HepG2 (cell line): ENCODE measurements around the gene ZNF217. TPM values are rescaled to one million over a fixed set of nuclear protein-coding genes. Genes with fewer than 3 reads are reported as not detected.
A peak's percentile ranks its signal among the peaks of the same experiment; 100 is the strongest.

Experiments
- CHD4 ChIP-seq: fragments of 200-600 bp; sonication (generic); IDR thresholded peaks from 2 replicates; pipeline ENCODE4 v1.7.0; 2017; ENCODE audit warnings: mild to moderate bottlenecking, low read length, borderline replicate concordance
- GATAD1 ChIP-seq: IDR thresholded peaks from 2 replicates; pipeline ENCODE4 v1.6.1; 2016; ENCODE audit warnings: missing genetic modification reagents, missing compliant biosample characterization
- GPBP1L1 ChIP-seq: sonication (generic); formaldehyde crosslinking; IDR thresholded peaks from 2 replicates; pipeline ENCODE4 v1.5.0; 2020; ENCODE audit warnings: mild to moderate bottlenecking, missing genetic modification reagents
- GTF3A ChIP-seq: sonication (generic); formaldehyde crosslinking; conservative IDR thresholded peaks from 2 replicates; pipeline ENCODE4 v1.4.0; 2020; ENCODE audit warnings: mild to moderate bottlenecking, missing genetic modification reagents
- MBD4 ChIP-seq: IDR thresholded peaks from 2 replicates; pipeline ENCODE4 v1.6.1; 2012; ENCODE audit warnings: low read length, inconsistent platforms, borderline replicate concordance
- MYPOP ChIP-seq: sonication (generic); formaldehyde crosslinking; IDR thresholded peaks from 2 replicates; pipeline ENCODE4 v1.8.1; 2023; ENCODE audit warnings: mild to moderate bottlenecking, moderate library complexity, missing genetic modification reagents
- SYNCRIP ChIP-seq: fragments of 200-400 bp; formaldehyde crosslinking; IDR thresholded peaks from 2 replicates; pipeline ENCODE4 v1.6.1; 2018; ENCODE audit warnings: mild to moderate bottlenecking, low read depth, low read length; ENCODE audit not compliant: insufficient read depth
- TCF7 ChIP-seq: sonication (generic); IDR thresholded peaks from 2 replicates; pipeline ENCODE4 v1.6.1; 2016; ENCODE audit warnings: antibody characterized with exemption, low read depth
- XRCC5 ChIP-seq: fragments of 200-400 bp; formaldehyde crosslinking; optimal IDR thresholded peaks from 2 replicates; pipeline ENCODE3; 2017; ENCODE audit warnings: mild to moderate bottlenecking, low read length
- ZBTB49 ChIP-seq: sonication (generic); formaldehyde crosslinking; IDR thresholded peaks from 2 replicates; pipeline ENCODE4 v1.4.0; 2020; ENCODE audit warnings: missing genetic modification reagents, borderline replicate concordance
- ZFP36L1 ChIP-seq: sonication (generic); formaldehyde crosslinking; IDR thresholded peaks from 2 replicates; pipeline ENCODE4 v1.8.0; 2022; ENCODE audit warnings: mild to moderate bottlenecking, missing genetic modification reagents, moderate library complexity
- ZNF451 ChIP-seq: sonication (generic); formaldehyde crosslinking; IDR thresholded peaks from 2 replicates; pipeline ENCODE4 v1.5.0; 2020; ENCODE audit warnings: mild to moderate bottlenecking, missing genetic modification reagents
- ZNF543 ChIP-seq: sonication (generic); formaldehyde crosslinking; IDR thresholded peaks from 2 replicates; pipeline ENCODE4 v1.4.0; 2020; ENCODE audit warnings: mild to moderate bottlenecking, missing genetic modification reagents
- ZNF660 ChIP-seq: sonication (generic); formaldehyde crosslinking; IDR thresholded peaks from 2 replicates; pipeline ENCODE4 v1.5.1; 2020; ENCODE audit warnings: mild to moderate bottlenecking, low read depth, missing genetic modification reagents, borderline replicate concordance
- polyA plus RNA-seq, 8 experiments: library from polyadenylated mRNA; depleted of rRNA in 3 of 8; stranded (reverse) in 7 of 8; unstranded in 1 of 8; fragments of >200 nt; fragmentation: Illumina TruSeq in 4 of 8; extraction: Trizol in 4 of 8; gene quantifications; 2 replicates each; pipeline versions ENCODE4 v1.2.1 to v1.2.3, GENCODE V29; 2011 to 2016; ENCODE audit warnings: low read depth in 4 of 8, missing spikeins in 1 of 8, mixed read lengths in 1 of 8; ENCODE audit not compliant: insufficient read depth in 1 of 8
- total RNA-seq, 5 experiments: library from RNA; depleted of rRNA; stranded (reverse); fragments of >200 nt; fragmentation: Illumina TruSeq; extraction: Trizol; gene quantifications; 2 replicates each; pipeline ENCODE4 v1.2.3, GENCODE V29; 2016; ENCODE audit warnings: low read depth in 1 of 5
- TF ChIP-seq, protein P1 (sequence below): sonication (generic); formaldehyde crosslinking; IDR thresholded peaks from 2 replicates; pipeline ENCODE4 v1.5.0; 2020; ENCODE audit warnings: missing genetic modification reagents
- TF ChIP-seq, protein P2 (sequence below): sonication (generic); formaldehyde crosslinking; IDR thresholded peaks from 2 replicates; pipeline ENCODE4 v1.9.0; 2022; ENCODE audit warnings: missing genetic modification reagents, mild to moderate bottlenecking, borderline replicate concordance
- TF ChIP-seq, protein P3 (sequence below): sonication (generic); formaldehyde crosslinking; IDR thresholded peaks from 2 replicates; pipeline ENCODE4 v1.4.0; 2020; ENCODE audit warnings: mild to moderate bottlenecking, missing genetic modification reagents

ZNF217 gene
- total and polyA plus RNA-seq, 2 of the 13 experiments (the other 11 are each of a cell fraction or from before 2014, with no cell fraction given) = 22.3 to 29.8 TPM

- TF ChIP-seq MYPOP (no peak; the same call in 1 of the 2 replicates), ZNF451 (no peak), CHD4 (peak; percentile 69; the same call in 1 of the 2 replicates), ZBTB49 (CRISPR knock-in tag) (no peak), GATAD1 (CRISPR knock-in tag) (0 out of 2 replicates have a peak, but pooled peaks have one; percentile 15), SYNCRIP (no peak), ZNF543 (CRISPR knock-in tag) (no peak), ZNF660 (CRISPR knock-in tag) (no peak), TCF7 (no peak; the same call in 1 of the 2 replicates), XRCC5 (peak; percentile 21), ZFP36L1 (CRISPR knock-in tag) (no peak), MBD4 (no peak; the same call in 1 of the 2 replicates), GTF3A (CRISPR knock-in tag) (no peak), GPBP1L1 (CRISPR knock-in tag) (no peak)
- TF ChIP-seq, protein P1, sequence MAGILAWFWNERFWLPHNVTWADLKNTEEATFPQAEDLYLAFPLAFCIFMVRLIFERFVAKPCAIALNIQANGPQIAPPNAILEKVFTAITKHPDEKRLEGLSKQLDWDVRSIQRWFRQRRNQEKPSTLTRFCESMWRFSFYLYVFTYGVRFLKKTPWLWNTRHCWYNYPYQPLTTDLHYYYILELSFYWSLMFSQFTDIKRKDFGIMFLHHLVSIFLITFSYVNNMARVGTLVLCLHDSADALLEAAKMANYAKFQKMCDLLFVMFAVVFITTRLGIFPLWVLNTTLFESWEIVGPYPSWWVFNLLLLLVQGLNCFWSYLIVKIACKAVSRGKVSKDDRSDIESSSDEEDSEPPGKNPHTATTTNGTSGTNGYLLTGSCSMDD (CRISPR knock-in tag) = no peak
- TF ChIP-seq, protein P2, sequence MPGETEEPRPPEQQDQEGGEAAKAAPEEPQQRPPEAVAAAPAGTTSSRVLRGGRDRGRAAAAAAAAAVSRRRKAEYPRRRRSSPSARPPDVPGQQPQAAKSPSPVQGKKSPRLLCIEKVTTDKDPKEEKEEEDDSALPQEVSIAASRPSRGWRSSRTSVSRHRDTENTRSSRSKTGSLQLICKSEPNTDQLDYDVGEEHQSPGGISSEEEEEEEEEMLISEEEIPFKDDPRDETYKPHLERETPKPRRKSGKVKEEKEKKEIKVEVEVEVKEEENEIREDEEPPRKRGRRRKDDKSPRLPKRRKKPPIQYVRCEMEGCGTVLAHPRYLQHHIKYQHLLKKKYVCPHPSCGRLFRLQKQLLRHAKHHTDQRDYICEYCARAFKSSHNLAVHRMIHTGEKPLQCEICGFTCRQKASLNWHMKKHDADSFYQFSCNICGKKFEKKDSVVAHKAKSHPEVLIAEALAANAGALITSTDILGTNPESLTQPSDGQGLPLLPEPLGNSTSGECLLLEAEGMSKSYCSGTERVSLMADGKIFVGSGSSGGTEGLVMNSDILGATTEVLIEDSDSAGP (CRISPR knock-in tag) = no peak; the same call in 1 of the 2 replicates
- TF ChIP-seq, protein P3, sequence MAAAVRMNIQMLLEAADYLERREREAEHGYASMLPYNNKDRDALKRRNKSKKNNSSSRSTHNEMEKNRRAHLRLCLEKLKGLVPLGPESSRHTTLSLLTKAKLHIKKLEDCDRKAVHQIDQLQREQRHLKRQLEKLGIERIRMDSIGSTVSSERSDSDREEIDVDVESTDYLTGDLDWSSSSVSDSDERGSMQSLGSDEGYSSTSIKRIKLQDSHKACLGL = no peak
Observed at GRCh38 chr20:53623454-53624211, 30.0 kb upstream of the ZNF217 start (continued).
